GM23338 (cell line): ENCODE measurements around the gene IFI16. TPM values are rescaled to one million over a fixed set of nuclear protein-coding genes. Genes with fewer than 3 reads are reported as not detected.

Experiments
- ATAC-seq: fragments of 200-7000 bp; cut with Tn5 transposase; 3 replicates; pipeline ENCODE4 v1.9.1; 2020
- DNase-seq: peaks from one replicate; pipeline ENCODE4 v3.0.0-alpha.2; 2015; ENCODE audit warnings: low spot score
- H2AFZ ChIP-seq: fragments of 200-600 bp; sonication (generic); 2 replicates; pipeline ENCODE4 v1.8.0; 2016; ENCODE audit warnings: antibody characterized with exemption, mild to moderate bottlenecking, moderate library complexity
- H3F3A ChIP-seq: fragments of 200-600 bp; sonication (generic); replicated peaks from 2 replicates; pipeline ENCODE4 v1.8.0; 2017; ENCODE audit warnings: antibody characterized with exemption, mixed run types, low read depth
- H3K27ac ChIP-seq: fragments of 200-600 bp; sonication (generic); 2 replicates; pipeline ENCODE4 v1.6.1; 2016; ENCODE audit warnings: low read depth
- H3K27me3 ChIP-seq: fragments of 200-600 bp; sonication (generic); 2 replicates; pipeline ENCODE4 v1.8.0; 2016; ENCODE audit warnings: mild to moderate bottlenecking, mixed run types, moderate library complexity; ENCODE audit not compliant: insufficient read depth
- H3K36me3 ChIP-seq: fragments of 200-600 bp; sonication (generic); 2 replicates; pipeline ENCODE4 v1.8.0; 2016; ENCODE audit warnings: mild to moderate bottlenecking; ENCODE audit not compliant: insufficient read depth
- H3K4me1 ChIP-seq: fragments of 200-600 bp; sonication (generic); 2 replicates; pipeline ENCODE4 v1.8.0; 2016; ENCODE audit warnings: mild to moderate bottlenecking, moderate library complexity; ENCODE audit not compliant: insufficient read depth
- H3K4me2 ChIP-seq: fragments of 200-600 bp; sonication (generic); 2 replicates; pipeline ENCODE4 v1.7.1; 2017; ENCODE audit warnings: mixed run types
- H3K4me3 ChIP-seq: fragments of 200-600 bp; sonication (generic); 2 replicates; pipeline ENCODE4 v1.6.1; 2016; ENCODE audit warnings: mixed run types
- H3K79me2 ChIP-seq: fragments of 200-600 bp; sonication (generic); replicated peaks from 2 replicates; pipeline ENCODE4 v1.8.0; 2017; ENCODE audit warnings: mild to moderate bottlenecking; ENCODE audit not compliant: insufficient read depth
- H3K9me2 ChIP-seq: fragments of 200-600 bp; sonication (generic); 2 replicates; pipeline ENCODE4 v1.8.0; 2017; ENCODE audit not compliant: insufficient read depth
- H4K20me1 ChIP-seq: fragments of 200-600 bp; sonication (generic); replicated peaks from 2 replicates; pipeline ENCODE4 v1.8.0; 2017; ENCODE audit warnings: mild to moderate bottlenecking; ENCODE audit not compliant: insufficient read depth
- H3K27ac Mint-ChIP-seq: 2 replicates; pipeline ENCODE4 v1.8.0; 2020; ENCODE audit warnings: inconsistent platforms, mild to moderate bottlenecking, moderate library complexity, mixed read lengths
- H3K27me3 Mint-ChIP-seq: 3 replicates; pipeline ENCODE4 v1.8.0; 2022; ENCODE audit warnings: low read depth, mild to moderate bottlenecking, moderate library complexity, mixed read lengths, inconsistent platforms; ENCODE audit not compliant: insufficient read depth, poor library complexity
- H3K36me3 Mint-ChIP-seq: 3 replicates; pipeline ENCODE4 v1.8.0; 2021; ENCODE audit warnings: low read depth, mild to moderate bottlenecking, inconsistent platforms, moderate library complexity, mixed read lengths
- H3K4me1 Mint-ChIP-seq: 3 replicates; pipeline ENCODE4 v1.8.0; 2020; ENCODE audit warnings: mild to moderate bottlenecking, inconsistent platforms, mixed read lengths
- H3K4me3 Mint-ChIP-seq: 3 replicates; pipeline ENCODE4 v1.8.0; 2021; ENCODE audit warnings: moderate library complexity, mild to moderate bottlenecking, inconsistent platforms, mixed read lengths
- H3K9me3 Mint-ChIP-seq: 3 replicates; pipeline ENCODE4 v1.8.0; 2020; ENCODE audit warnings: moderate library complexity, mild to moderate bottlenecking, inconsistent platforms, mixed read lengths
- ETS1 ChIP-seq: IDR thresholded peaks from 2 replicates; pipeline ENCODE4 v1.6.1; 2016; ENCODE audit warnings: antibody characterized with exemption
- EZH2 ChIP-seq: fragments of 200-600 bp; sonication (generic); IDR thresholded peaks from one replicate; pipeline ENCODE4 v1.8.0; 2017; ENCODE audit warnings: antibody characterized with exemption, mild to moderate bottlenecking, low read depth; ENCODE audit not compliant: unreplicated experiment
- EZH2phosphoT487 ChIP-seq: fragments of 200-600 bp; sonication (generic); IDR thresholded peaks from one replicate; pipeline ENCODE4 v1.8.1; 2018; ENCODE audit warnings: antibody characterized with exemption; ENCODE audit not compliant: unreplicated experiment
- JUNB ChIP-seq: IDR thresholded peaks from one replicate; pipeline ENCODE4 v1.6.1; 2016; ENCODE audit warnings: antibody characterized with exemption; ENCODE audit not compliant: unreplicated experiment
- NANOG ChIP-seq: IDR thresholded peaks from 2 replicates; pipeline ENCODE4 v1.6.1; 2016; ENCODE audit warnings: antibody characterized with exemption, borderline replicate concordance
- POLR2AphosphoS5 ChIP-seq: IDR thresholded peaks from 2 replicates; pipeline ENCODE4 v1.6.1; 2016; ENCODE audit warnings: antibody characterized with exemption, low read depth
- REST ChIP-seq: IDR thresholded peaks from one replicate; pipeline ENCODE4 v1.6.1; 2018; ENCODE audit warnings: antibody characterized with exemption; ENCODE audit not compliant: unreplicated experiment
- STAT1 ChIP-seq: IDR thresholded peaks from one replicate; pipeline ENCODE4 v1.6.1; 2016; ENCODE audit warnings: antibody characterized with exemption; ENCODE audit not compliant: unreplicated experiment
- ZNF331 ChIP-seq: fragments of 250-450 bp; sonication (Bioruptor Pico); IDR thresholded peaks from 2 replicates; pipeline ENCODE4 v1.5.0; 2020; ENCODE audit warnings: low read depth, mild to moderate bottlenecking, moderate library complexity
- polyA plus RNA-seq: library from polyadenylated mRNA; unstranded; fragments of >200 nt; fragmentation: Nextera tagmentation; extraction: Ambion mirVana; gene quantifications from 2 replicates; pipeline ENCODE4 v1.2.1, GENCODE V29; 2016
- total RNA-seq: library from RNA; depleted of rRNA; stranded (reverse); fragments of >200 nt; shearing (Covaris generic); gene quantifications from 2 replicates; pipeline ENCODE4 v1.2.3, GENCODE V29; 2014
- TF ChIP-seq, protein P1 (sequence below), 2 experiments: fragments of 200-600 bp in 1 of 2; sonication (generic) in 1 of 2; conservative IDR thresholded peaks; 2 replicates each; pipeline versions ENCODE4 v1.5.1 to v1.6.1; 2016 to 2017; ENCODE audit warnings: antibody characterized with exemption in 2 of 2, low read depth in 2 of 2, mild to moderate bottlenecking in 2 of 2, moderate library complexity in 1 of 2
- TF ChIP-seq, protein P2 (sequence below): fragments of 250-450 bp; sonication (Bioruptor Pico); IDR thresholded peaks from 2 replicates; pipeline ENCODE4 v1.5.0; 2020; ENCODE audit warnings: mild to moderate bottlenecking, moderate library complexity

The IFI16 gene
- total and polyA plus RNA-seq, 2 experiments from 2014 or later, result 0.31 to 2.1 TPM

- TF ChIP-seq, protein P1, sequence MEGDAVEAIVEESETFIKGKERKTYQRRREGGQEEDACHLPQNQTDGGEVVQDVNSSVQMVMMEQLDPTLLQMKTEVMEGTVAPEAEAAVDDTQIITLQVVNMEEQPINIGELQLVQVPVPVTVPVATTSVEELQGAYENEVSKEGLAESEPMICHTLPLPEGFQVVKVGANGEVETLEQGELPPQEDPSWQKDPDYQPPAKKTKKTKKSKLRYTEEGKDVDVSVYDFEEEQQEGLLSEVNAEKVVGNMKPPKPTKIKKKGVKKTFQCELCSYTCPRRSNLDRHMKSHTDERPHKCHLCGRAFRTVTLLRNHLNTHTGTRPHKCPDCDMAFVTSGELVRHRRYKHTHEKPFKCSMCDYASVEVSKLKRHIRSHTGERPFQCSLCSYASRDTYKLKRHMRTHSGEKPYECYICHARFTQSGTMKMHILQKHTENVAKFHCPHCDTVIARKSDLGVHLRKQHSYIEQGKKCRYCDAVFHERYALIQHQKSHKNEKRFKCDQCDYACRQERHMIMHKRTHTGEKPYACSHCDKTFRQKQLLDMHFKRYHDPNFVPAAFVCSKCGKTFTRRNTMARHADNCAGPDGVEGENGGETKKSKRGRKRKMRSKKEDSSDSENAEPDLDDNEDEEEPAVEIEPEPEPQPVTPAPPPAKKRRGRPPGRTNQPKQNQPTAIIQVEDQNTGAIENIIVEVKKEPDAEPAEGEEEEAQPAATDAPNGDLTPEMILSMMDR (conservative IDR thresholded peaks at IDR 0.05; ENCODE audit: low read depth in 2 of 2), result no peak
- TF ChIP-seq JUNB (no peak), EZH2phosphoT487 (no peak), NANOG (no peak), STAT1 (no peak), POLR2AphosphoS5 (no peak), ETS1 (no peak), EZH2 (no peak), ZNF331 (CRISPR knock-in tag) (no peak)
Observed at GRCh38 chr1:159051436-159051835, 41.7 kb downstream of the IFI16 start (continued).

- peaks cover 4% of the 10 kb centered on the region for H3K4me1 Mint-ChIP-seq
- ATAC-seq, result no peak
- H3K9me3 Mint-ChIP-seq, result peaks cover 3% of the 10 kb centered on the region; the same call in 1 of the 3 replicates
- H3K4me3 Mint-ChIP-seq, result no peak overlapping the region
- H3K27ac Mint-ChIP-seq, result no peak overlapping the region
- Histone ChIP-seq H3F3A (no peaks in the 10 kb centered on the region), H3K79me2 (no peaks in the 10 kb centered on the region), H3K4me3 (no peak overlapping the region), H4K20me1 (no peaks in the 10 kb centered on the region), H3K4me1 (no peaks in the 10 kb centered on the region), H3K27me3 (no peaks in the 10 kb centered on the region), H3K27ac (no peak overlapping the region), H3K4me2 (no peak overlapping the region), H2AFZ (no peak overlapping the region), H3K36me3 (no peaks in the 10 kb centered on the region), H3K9me2 (peaks cover 6% of the 10 kb centered on the region; the same call in 1 of the 2 replicates)
- no peaks in the 10 kb centered on the region; the same call in 2 of the 3 replicates for H3K36me3 Mint-ChIP-seq
- peaks cover 6% of the 10 kb centered on the region for H3K27me3 Mint-ChIP-seq
- DNase-seq, result no peak
- no peak for TF ChIP-seq REST
- TF ChIP-seq EZH2, result no peak
- TF ChIP-seq POLR2AphosphoS5, result no peak
- TF ChIP-seq ZNF331 (CRISPR knock-in tag), result no peak
- no peak for TF ChIP-seq EZH2phosphoT487
- no peak for TF ChIP-seq STAT1
- TF ChIP-seq, protein P2, sequence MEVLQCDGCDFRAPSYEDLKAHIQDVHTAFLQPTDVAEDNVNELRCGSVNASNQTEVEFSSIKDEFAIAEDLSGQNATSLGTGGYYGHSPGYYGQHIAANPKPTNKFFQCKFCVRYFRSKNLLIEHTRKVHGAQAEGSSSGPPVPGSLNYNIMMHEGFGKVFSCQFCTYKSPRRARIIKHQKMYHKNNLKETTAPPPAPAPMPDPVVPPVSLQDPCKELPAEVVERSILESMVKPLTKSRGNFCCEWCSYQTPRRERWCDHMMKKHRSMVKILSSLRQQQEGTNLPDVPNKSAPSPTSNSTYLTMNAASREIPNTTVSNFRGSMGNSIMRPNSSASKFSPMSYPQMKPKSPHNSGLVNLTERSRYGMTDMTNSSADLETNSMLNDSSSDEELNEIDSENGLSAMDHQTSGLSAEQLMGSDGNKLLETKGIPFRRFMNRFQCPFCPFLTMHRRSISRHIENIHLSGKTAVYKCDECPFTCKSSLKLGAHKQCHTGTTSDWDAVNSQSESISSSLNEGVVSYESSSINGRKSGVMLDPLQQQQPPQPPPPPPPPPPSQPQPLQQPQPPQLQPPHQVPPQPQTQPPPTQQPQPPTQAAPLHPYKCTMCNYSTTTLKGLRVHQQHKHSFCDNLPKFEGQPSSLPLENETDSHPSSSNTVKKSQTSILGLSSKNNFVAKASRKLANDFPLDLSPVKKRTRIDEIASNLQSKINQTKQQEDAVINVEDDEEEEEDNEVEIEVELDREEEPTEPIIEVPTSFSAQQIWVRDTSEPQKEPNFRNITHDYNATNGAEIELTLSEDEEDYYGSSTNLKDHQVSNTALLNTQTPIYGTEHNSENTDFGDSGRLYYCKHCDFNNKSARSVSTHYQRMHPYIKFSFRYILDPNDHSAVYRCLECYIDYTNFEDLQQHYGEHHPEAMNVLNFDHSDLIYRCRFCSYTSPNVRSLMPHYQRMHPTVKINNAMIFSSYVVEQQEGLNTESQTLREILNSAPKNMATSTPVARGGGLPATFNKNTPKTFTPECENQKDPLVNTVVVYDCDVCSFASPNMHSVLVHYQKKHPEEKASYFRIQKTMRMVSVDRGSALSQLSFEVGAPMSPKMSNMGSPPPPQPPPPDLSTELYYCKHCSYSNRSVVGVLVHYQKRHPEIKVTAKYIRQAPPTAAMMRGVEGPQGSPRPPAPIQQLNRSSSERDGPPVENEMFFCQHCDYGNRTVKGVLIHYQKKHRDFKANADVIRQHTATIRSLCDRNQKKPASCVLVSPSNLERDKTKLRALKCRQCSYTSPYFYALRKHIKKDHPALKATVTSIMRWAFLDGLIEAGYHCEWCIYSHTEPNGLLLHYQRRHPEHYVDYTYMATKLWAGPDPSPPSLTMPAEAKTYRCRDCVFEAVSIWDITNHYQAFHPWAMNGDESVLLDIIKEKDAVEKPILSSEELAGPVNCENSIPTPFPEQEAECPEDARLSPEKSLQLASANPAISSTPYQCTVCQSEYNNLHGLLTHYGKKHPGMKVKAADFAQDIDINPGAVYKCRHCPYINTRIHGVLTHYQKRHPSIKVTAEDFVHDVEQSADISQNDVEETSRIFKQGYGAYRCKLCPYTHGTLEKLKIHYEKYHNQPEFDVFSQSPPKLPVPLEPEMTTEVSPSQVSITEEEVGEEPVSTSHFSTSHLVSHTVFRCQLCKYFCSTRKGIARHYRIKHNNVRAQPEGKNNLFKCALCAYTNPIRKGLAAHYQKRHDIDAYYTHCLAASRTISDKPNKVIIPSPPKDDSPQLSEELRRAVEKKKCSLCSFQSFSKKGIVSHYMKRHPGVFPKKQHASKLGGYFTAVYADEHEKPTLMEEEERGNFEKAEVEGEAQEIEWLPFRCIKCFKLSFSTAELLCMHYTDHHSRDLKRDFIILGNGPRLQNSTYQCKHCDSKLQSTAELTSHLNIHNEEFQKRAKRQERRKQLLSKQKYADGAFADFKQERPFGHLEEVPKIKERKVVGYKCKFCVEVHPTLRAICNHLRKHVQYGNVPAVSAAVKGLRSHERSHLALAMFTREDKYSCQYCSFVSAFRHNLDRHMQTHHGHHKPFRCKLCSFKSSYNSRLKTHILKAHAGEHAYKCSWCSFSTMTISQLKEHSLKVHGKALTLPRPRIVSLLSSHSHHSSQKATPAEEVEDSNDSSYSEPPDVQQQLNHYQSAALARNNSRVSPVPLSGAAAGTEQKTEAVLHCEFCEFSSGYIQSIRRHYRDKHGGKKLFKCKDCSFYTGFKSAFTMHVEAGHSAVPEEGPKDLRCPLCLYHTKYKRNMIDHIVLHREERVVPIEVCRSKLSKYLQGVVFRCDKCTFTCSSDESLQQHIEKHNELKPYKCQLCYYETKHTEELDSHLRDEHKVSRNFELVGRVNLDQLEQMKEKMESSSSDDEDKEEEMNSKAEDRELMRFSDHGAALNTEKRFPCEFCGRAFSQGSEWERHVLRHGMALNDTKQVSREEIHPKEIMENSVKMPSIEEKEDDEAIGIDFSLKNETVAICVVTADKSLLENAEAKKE, result no peak
Observed at GRCh38 chr1:159054427-159054826, 44.7 kb downstream of the IFI16 start.
